NT2/D1 (cell line): ENCODE results near the gene SWSAP1.

Experiments
- DNase-seq: peaks from one replicate; pipeline ENCODE4 v3.0.0-alpha.2; 2011; ENCODE audit warnings: low read depth, low spot score
- H3K27me3 ChIP-seq: 2 replicates; pipeline ENCODE4 v1.6.0; 2011; ENCODE audit warnings: mild to moderate bottlenecking; ENCODE audit not compliant: insufficient read length, insufficient read depth
- H3K36me3 ChIP-seq: 2 replicates; pipeline ENCODE4 v1.6.1; 2011; ENCODE audit warnings: mild to moderate bottlenecking, low read length, mixed read lengths; ENCODE audit not compliant: insufficient read depth, insufficient read length
- H3K4me1 ChIP-seq: 2 replicates; pipeline ENCODE4 v1.5.1; 2011; ENCODE audit not compliant: insufficient read depth, insufficient read length
- H3K4me3 ChIP-seq: 2 replicates; pipeline ENCODE4 v1.5.1; 2011; ENCODE audit warnings: low read depth; ENCODE audit not compliant: insufficient read length
- H3K9ac ChIP-seq: 2 replicates; pipeline ENCODE4 v1.6.0; 2011; ENCODE audit warnings: low read depth; ENCODE audit not compliant: insufficient read length
- H3K9me3 ChIP-seq: 2 replicates; pipeline ENCODE4 v1.5.1; 2011; ENCODE audit warnings: mild to moderate bottlenecking, low read length; ENCODE audit not compliant: insufficient read depth
- SUZ12 ChIP-seq: IDR thresholded peaks from 2 replicates; pipeline ENCODE4 v1.6.1; 2011; ENCODE audit not compliant: insufficient read length, insufficient read depth; ENCODE audit errors: extremely low read depth
- YY1 ChIP-seq: IDR thresholded peaks from 2 replicates; pipeline ENCODE4 v1.6.1; 2011; ENCODE audit not compliant: insufficient read length, insufficient read depth
- ZNF274 ChIP-seq: IDR thresholded peaks from 2 replicates; pipeline ENCODE4 v1.6.1; 2011; ENCODE audit warnings: mild to moderate bottlenecking, low read depth, low read length

The SWSAP1 gene

DNA sequence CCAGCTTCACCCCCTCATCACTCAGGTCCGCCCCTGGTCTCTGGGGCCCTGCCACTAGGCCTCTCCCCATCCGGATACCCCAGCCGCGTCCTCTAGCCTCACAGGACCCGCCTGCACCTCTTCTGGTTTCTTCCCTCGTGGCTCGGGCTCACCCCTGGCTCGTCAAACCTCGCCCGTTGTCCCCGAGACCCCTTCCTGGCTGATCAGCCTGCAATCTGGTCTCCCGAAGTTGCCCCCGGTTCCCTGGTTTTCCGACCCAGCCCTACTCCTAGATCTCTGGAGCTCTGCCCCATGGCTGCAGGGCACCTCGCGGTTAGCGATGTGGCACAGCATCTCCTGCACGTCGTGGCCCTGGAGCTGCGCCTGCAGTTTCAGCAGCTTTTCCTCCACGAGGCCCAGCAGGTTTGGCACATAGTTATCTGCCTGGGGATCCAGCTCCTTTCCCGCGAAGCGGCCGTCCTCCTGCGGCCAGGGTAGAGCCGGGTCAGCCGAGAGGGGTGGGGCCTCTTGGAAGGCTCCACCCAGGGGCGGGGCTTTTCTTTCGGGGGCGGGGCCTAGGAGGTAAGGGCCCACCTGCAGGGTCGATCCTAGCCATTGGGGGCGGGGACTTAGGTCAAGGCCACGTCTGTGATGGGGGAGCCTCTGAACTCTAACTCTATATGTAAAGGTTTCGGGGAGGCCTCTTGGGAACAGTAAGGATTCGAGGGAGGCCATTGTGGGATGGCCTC is 47.1 kb downstream of the SWSAP1 start:
- H3K9ac ChIP-seq: peak overlapping the region; percentile 70
- TF ChIP-seq YY1: no peak
- TF ChIP-seq ZNF274: no peak
- TF ChIP-seq SUZ12: no peak
- peaks cover 74% of the 10 kb centered on the region for H3K27me3 ChIP-seq
- no peak for DNase-seq
- H3K4me3 ChIP-seq: peak overlapping the region; percentile 54
- H3K9me3 ChIP-seq: peaks cover 6% of the 10 kb centered on the region; the same call in 1 of the 2 replicates
- H3K36me3 ChIP-seq: no peaks in the 10 kb centered on the region
- peaks cover 21% of the 10 kb centered on the region for H3K4me1 ChIP-seq

DNA sequence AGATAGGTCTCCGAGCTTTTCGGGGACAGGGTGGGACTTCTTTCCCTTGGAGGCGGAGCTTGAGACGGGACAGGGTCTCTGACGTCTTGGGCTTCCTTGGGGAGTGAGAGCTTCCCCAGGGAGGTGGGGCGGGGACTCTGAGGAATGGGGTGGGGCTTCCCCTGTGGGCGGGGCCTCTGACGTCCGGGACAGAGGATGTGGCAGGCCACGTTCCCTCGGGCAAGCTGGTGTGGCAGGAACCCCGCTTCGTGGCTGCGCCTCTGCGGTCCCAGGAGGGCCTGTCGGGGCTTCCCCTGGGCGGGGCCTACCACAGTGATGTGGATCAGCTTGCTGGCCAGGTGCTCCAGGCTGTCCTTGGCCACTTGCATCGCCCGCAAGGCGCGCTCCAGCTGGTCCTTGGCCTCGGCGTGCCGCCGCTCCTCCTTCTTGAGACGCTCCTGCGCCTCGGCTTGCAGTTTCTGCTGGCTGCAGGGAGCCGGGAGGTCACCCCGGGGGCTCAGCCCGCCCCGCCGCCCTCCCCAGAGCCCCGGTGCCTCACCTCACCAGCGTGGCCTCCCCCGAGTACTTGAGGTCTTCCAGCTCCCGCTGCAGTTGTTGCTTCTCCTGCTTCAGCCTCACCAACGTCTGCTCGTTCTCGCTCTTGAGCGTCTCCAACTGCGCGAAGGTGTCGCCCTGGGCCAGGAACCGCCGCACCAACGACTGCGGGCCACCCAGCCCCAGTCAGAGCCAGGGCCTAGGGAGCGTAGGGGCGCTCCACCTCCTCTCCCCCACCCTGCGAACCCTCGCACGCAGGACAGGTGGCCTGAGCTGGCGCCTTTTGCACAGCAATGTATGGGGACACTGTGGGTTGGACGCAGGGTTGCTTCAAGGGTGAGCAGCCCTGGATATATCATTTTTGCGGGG is 47.9 kb downstream of the SWSAP1 start:
- Histone ChIP-seq H3K27me3 (peaks cover 65% of the 10 kb centered on the region), H3K4me1 (peaks cover 25% of the 10 kb centered on the region), H3K4me3 (peak overlapping the region; percentile 43), H3K36me3 (no peaks in the 10 kb centered on the region), H3K9ac (peak overlapping the region; percentile 46), H3K9me3 (peaks cover 6% of the 10 kb centered on the region; the same call in 1 of the 2 replicates)
- DNase-seq: peak; percentile 64
- no peak for TF ChIP-seq SUZ12
- no peak for TF ChIP-seq YY1
- TF ChIP-seq ZNF274: no peak

DNA sequence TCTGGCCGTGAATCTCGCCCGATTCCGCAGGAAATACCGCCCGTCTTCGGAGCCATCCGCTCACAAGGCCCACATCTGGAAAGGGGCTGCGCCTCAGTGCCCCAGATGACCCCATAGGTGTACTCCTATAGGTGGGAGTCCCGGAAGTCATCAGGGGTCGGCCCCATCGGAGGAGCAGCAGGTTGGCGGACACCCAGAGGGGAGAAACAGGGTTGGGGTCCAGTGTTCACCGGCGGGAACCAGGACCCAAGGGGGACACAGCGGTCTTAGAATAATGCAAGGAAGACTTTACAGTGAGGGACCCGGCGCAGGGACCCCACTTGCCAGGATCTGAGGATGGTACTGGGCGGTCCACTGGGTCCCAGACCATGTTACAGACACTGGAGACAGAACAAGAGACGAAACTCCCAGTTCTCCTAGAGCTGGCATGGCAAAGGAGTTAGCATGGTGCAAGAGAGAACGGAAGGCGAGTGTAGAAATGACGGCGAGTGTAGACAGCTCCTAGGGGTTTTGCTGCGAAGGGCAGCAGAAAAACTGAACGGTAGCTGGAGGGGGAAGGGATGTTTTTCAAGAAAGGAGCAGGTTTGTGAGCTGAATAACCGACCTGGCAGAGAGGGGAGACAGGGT is 48.8 kb downstream of the SWSAP1 start:
- Histone ChIP-seq H3K36me3 (no peaks in the 10 kb centered on the region), H3K9me3 (peaks cover 6% of the 10 kb centered on the region; the same call in 1 of the 2 replicates), H3K4me1 (peaks cover 25% of the 10 kb centered on the region), H3K27me3 (peaks cover 57% of the 10 kb centered on the region), H3K4me3 (peak overlapping the region; percentile 43), H3K9ac (peak overlapping the region; percentile 46)
- no peak for TF ChIP-seq YY1
- no peak for TF ChIP-seq ZNF274
- no peak for TF ChIP-seq SUZ12
- no peak for DNase-seq

DNA sequence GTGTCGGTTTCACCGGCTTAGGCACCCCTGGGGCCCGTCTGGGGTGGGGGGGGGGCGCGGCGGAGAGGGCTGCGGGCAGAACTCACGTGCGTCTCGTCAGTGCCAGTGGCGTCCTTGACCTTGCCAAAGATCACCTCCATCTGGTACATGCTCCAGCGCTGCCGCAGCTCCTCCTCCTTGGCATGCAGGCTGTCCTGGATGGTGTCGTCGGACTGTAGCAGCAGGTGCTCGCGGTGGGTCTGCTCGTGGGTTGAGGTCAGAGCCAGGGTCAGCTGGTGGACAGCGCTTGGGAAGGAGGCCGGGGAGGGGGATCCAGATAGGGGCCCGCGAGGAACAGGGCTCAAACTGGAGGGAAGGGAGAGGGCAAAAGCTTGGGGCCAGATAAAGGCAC is 49.3 kb downstream of the SWSAP1 start:
- H3K9me3 ChIP-seq: peaks cover 6% of the 10 kb centered on the region; the same call in 1 of the 2 replicates
- DNase-seq: no peak
- H3K4me3 ChIP-seq: no peak overlapping the region
- H3K27me3 ChIP-seq: peaks cover 52% of the 10 kb centered on the region
- peaks cover 22% of the 10 kb centered on the region for H3K4me1 ChIP-seq
- H3K9ac ChIP-seq: no peak overlapping the region
- TF ChIP-seq YY1 (no peak), ZNF274 (no peak), SUZ12 (no peak)
- no peaks in the 10 kb centered on the region for H3K36me3 ChIP-seq
